Measurements from ENCODE around the gene FEN1. TPM values are rescaled to one million over a fixed set of nuclear protein-coding genes. Genes with fewer than 3 reads are reported as not detected.

The FEN1 gene
- total and polyA plus RNA-seq, 4 donors: 4.5 to 46.5 (median 9.5) TPM

GRCh38 chr11:61841636-61842527, 49.2 kb downstream of the FEN1 start:
- WGBS: 68% methylated on average over 12 of the region's 12 CpGs
- DNase-seq (ENCODE audit: low spot score): no peak

GRCh38 chr11:61842528-61842820, 49.8 kb downstream of the FEN1 start:
- Histone ChIP-seq H3K27ac (ENCODE audit: low read depth in 1 of 2, low read length in 2 of 2) (no peak overlapping the region), H3K27me3 (ENCODE audit: control insufficient read depth in 4 of 4, insufficient read depth in 4 of 4, low read length in 3 of 4) (no peaks in the 10 kb centered on the region), H3K9me3 (ENCODE audit: control insufficient read depth in 4 of 4, low read length in 3 of 4) (no peaks in the 10 kb centered on the region), H3K36me3 (ENCODE audit: control insufficient read depth in 4 of 4, insufficient read depth in 3 of 4, low read depth in 1 of 4, low read length in 3 of 4) (peaks cover 3 to 27% (median 14%) of the 10 kb centered on the region in 4 donors), H3K4me3 (ENCODE audit: low read depth in 1 of 3, low read length in 3 of 3) (no peak overlapping the region), H3K4me1 (ENCODE audit: control insufficient read depth in 4 of 4, insufficient read depth in 4 of 4, low read length in 3 of 4) (peaks cover 0 to 14% (median 1%) of the 10 kb centered on the region in 4 donors), H3K9ac (ENCODE audit: low read depth in 1 of 2, low read length in 2 of 2) (no peak overlapping the region)
- WGBS: 94% methylated on average over 7 of the region's 7 CpGs
- no peak for TF ChIP-seq FOXA2 (IDR thresholded peaks at IDR 0.05)
- TF ChIP-seq, protein P1, sequence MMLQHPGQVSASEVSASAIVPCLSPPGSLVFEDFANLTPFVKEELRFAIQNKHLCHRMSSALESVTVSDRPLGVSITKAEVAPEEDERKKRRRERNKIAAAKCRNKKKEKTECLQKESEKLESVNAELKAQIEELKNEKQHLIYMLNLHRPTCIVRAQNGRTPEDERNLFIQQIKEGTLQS (IDR thresholded peaks at IDR 0.05): no peak
- TF ChIP-seq RXRA (IDR thresholded peaks at IDR 0.05): no peak
- TF ChIP-seq TAF1 (conservative IDR thresholded peaks at IDR 0.05): no peak
- TF ChIP-seq, protein P2, sequence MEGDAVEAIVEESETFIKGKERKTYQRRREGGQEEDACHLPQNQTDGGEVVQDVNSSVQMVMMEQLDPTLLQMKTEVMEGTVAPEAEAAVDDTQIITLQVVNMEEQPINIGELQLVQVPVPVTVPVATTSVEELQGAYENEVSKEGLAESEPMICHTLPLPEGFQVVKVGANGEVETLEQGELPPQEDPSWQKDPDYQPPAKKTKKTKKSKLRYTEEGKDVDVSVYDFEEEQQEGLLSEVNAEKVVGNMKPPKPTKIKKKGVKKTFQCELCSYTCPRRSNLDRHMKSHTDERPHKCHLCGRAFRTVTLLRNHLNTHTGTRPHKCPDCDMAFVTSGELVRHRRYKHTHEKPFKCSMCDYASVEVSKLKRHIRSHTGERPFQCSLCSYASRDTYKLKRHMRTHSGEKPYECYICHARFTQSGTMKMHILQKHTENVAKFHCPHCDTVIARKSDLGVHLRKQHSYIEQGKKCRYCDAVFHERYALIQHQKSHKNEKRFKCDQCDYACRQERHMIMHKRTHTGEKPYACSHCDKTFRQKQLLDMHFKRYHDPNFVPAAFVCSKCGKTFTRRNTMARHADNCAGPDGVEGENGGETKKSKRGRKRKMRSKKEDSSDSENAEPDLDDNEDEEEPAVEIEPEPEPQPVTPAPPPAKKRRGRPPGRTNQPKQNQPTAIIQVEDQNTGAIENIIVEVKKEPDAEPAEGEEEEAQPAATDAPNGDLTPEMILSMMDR (IDR thresholded peaks at IDR 0.05; ENCODE audit: low read depth, low read length, missing input control): no peak
- no peak for TF ChIP-seq REST (IDR thresholded peaks at IDR 0.05)
- no peak for TF ChIP-seq HNF4A (conservative IDR thresholded peaks at IDR 0.05)
- TF ChIP-seq EGR1 (IDR thresholded peaks at IDR 0.05; ENCODE audit: low read depth in 2 of 2): no peak
- TF ChIP-seq, protein P3, sequence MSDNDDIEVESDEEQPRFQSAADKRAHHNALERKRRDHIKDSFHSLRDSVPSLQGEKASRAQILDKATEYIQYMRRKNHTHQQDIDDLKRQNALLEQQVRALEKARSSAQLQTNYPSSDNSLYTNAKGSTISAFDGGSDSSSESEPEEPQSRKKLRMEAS (IDR thresholded peaks at IDR 0.05): no peak
- TF ChIP-seq GABPA (IDR thresholded peaks at IDR 0.05 in 1 of 2, conservative IDR thresholded peaks at IDR 0.05 in 1 of 2): no peak
- TF ChIP-seq NR2F2 (IDR thresholded peaks at IDR 0.05): no peak
- no peak for TF ChIP-seq FOXA1 (IDR thresholded peaks at IDR 0.05)
- TF ChIP-seq YY1 (IDR thresholded peaks at IDR 0.05): no peak
- no peak for TF ChIP-seq RAD21 (IDR thresholded peaks at IDR 0.05)
- no peak for TF ChIP-seq ZBTB33 (IDR thresholded peaks at IDR 0.05)
- TF ChIP-seq JUND (IDR thresholded peaks at IDR 0.05): no peak
- no peak for DNase-seq (ENCODE audit: low spot score)

More at GRCh38 chr11:61841636-61842527, 49.2 kb downstream of the FEN1 start:
- Histone ChIP-seq H3K4me3 (ENCODE audit: low read depth in 1 of 3, low read length in 3 of 3) (no peak overlapping the region), H3K27me3 (ENCODE audit: control insufficient read depth in 4 of 4, insufficient read depth in 4 of 4, low read length in 3 of 4) (no peaks in the 10 kb centered on the region), H3K36me3 (ENCODE audit: control insufficient read depth in 4 of 4, insufficient read depth in 3 of 4, low read depth in 1 of 4, low read length in 3 of 4) (peaks cover 4 to 26% (median 13%) of the 10 kb centered on the region in 4 donors), H3K9me3 (ENCODE audit: control insufficient read depth in 4 of 4, low read length in 3 of 4) (no peaks in the 10 kb centered on the region), H3K27ac (ENCODE audit: low read depth in 1 of 2, low read length in 2 of 2) (no peak overlapping the region), H3K9ac (ENCODE audit: low read depth in 1 of 2, low read length in 2 of 2) (no peak overlapping the region), H3K4me1 (ENCODE audit: control insufficient read depth in 4 of 4, insufficient read depth in 4 of 4, low read length in 3 of 4) (peaks cover 0 to 14% (median 1%) of the 10 kb centered on the region in 4 donors)
- TF ChIP-seq RAD21 (IDR thresholded peaks at IDR 0.05) (no peak), SP1 (IDR thresholded peaks at IDR 0.05) (no peak), TAF1 (conservative IDR thresholded peaks at IDR 0.05) (no peak), GABPA (IDR thresholded peaks at IDR 0.05 in 1 of 2, conservative IDR thresholded peaks at IDR 0.05 in 1 of 2) (no peak), HNF4A (conservative IDR thresholded peaks at IDR 0.05) (no peak), FOXA2 (IDR thresholded peaks at IDR 0.05) (no peak), RXRA (IDR thresholded peaks at IDR 0.05) (no peak), YY1 (IDR thresholded peaks at IDR 0.05) (no peak), HNF4G (IDR thresholded peaks at IDR 0.05) (no peak)
- TF ChIP-seq, protein P1 (IDR thresholded peaks at IDR 0.05): no peak
- TF ChIP-seq, protein P3 (IDR thresholded peaks at IDR 0.05): no peak

All from liver (tissue), 9 donors.